ENCODE data around the gene GRWD1. TPM values are rescaled to one million over a fixed set of nuclear protein-coding genes. Genes with fewer than 3 reads are reported as not detected.

Gene GRWD1
- total and polyA plus RNA-seq, 2 of the 8 experiments (the other 6 are each of a cell fraction or from before 2014, with no cell fraction given), result 36.9 to 61.9 TPM

DNA sequence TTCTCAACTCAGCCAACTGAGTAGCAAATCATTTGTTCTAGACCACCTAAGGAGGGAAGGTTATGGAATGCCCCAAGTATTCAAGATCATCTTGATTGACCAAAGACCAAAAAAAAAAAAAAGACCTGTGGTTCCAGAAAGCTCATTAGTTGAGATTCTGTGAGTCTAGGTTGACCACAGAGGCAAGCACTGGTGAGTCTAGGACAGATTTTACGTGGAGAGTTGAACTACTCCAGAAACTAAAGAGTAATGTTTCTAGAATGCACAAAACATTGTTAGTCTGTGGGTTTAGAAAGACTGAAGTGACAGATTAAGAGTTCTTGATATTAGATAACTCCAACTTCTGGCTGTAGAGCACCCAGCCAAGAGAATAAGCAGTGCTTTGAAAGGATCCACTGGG, 19.4 kb downstream of the GRWD1 start:
- Histone ChIP-seq H2BK15ac (ENCODE audit: low read length) (no peak overlapping the region), H3K36me3 (ENCODE audit: control insufficient read depth in 2 of 4, insufficient read depth in 4 of 4, low read length in 3 of 4) (peaks cover 0 to 7% (median 0%) of the 10 kb centered on the region in 4 experiments; a peak in 2 of 8 replicates), H3K23ac (ENCODE audit: insufficient read length) (no peak overlapping the region), H3K14ac (ENCODE audit: insufficient read length) (no peak overlapping the region), H3K56ac (replicated peaks; ENCODE audit: insufficient read length, low read depth, low read length) (no peak overlapping the region), H3K9ac (replicated peaks in 1 of 4; ENCODE audit: extremely low read depth in 1 of 4, low read depth in 3 of 4, low read length in 3 of 4) (no peak overlapping the region), H3K79me2 (ENCODE audit: control insufficient read depth in 1 of 2, insufficient read depth in 2 of 2, low read length in 2 of 2) (peaks cover 0 to 5% of the 10 kb centered on the region in 2 experiments; a peak in 1 of 4 replicates), H3K18ac (ENCODE audit: extremely low read depth, low read length) (no peak overlapping the region), H2BK120ac (replicated peaks; ENCODE audit: low read depth, low read length) (no peak overlapping the region), H4K8ac (ENCODE audit: extremely low read depth, insufficient read depth, low read length) (no peak overlapping the region), H3K4me3 (ENCODE audit: extremely low read depth in 1 of 4, insufficient read depth in 2 of 4, low read depth in 3 of 4, low read length in 4 of 4) (no peak overlapping the region), H3K4ac (replicated peaks; ENCODE audit: insufficient read length, low read depth, low read length) (no peak overlapping the region), H2BK5ac (ENCODE audit: low read depth, low read length) (no peak overlapping the region), H2AK5ac (ENCODE audit: low read depth, low read length) (no peak overlapping the region), H3K27ac (ENCODE audit: low read depth, low read length) (no peak overlapping the region), H4K5ac (ENCODE audit: insufficient read length, low read depth, low read length) (no peak overlapping the region), H3K79me1 (ENCODE audit: low read depth, low read length) (no peaks in the 10 kb centered on the region), H2BK20ac (ENCODE audit: low read length) (no peak overlapping the region), H4K91ac (replicated peaks; ENCODE audit: insufficient read length, low read length) (no peak overlapping the region), H3K4me2 (ENCODE audit: insufficient read depth in 1 of 2, low read depth in 2 of 2, low read length in 2 of 2) (no peak overlapping the region), H2AFZ (ENCODE audit: low read length) (no peak overlapping the region), H4K20me1 (replicated peaks in 1 of 2; ENCODE audit: control insufficient read depth in 1 of 2, insufficient read depth in 2 of 2, low read length in 2 of 2) (peaks cover 0 to 2% of the 10 kb centered on the region in 2 experiments), H3K9me3 (ENCODE audit: insufficient read depth in 2 of 2, low read depth in 1 of 2, low read length in 1 of 2) (peaks cover 0 to 6% of the 10 kb centered on the region in 2 experiments; a peak in 1 of 4 replicates), H2BK12ac (ENCODE audit: low read depth, low read length) (no peak overlapping the region), H3K27me3 (replicated peaks in 1 of 4; ENCODE audit: control insufficient read depth in 3 of 4, extremely low read depth in 1 of 4, insufficient read depth in 3 of 4, low read length in 3 of 4) (no peaks in the 10 kb centered on the region), H3K23me2 (ENCODE audit: low read depth, low read length) (no peaks in the 10 kb centered on the region; the same call in 1 of the 2 replicates), H3K4me1 (replicated peaks in 1 of 4; ENCODE audit: control insufficient read depth in 3 of 4, insufficient read depth in 4 of 4, low read length in 3 of 4) (peaks cover 0 to 7% (median 1%) of the 10 kb centered on the region in 4 experiments; a peak in 3 of 7 replicates)
- 94% methylated on average over 1 of the region's 1 CpG; no CpG with 5 or more reads in 1 of the 2 experiments for WGBS, 2 experiments (ENCODE audit: extremely low coverage in 1 of 2, insufficient coverage in 1 of 2, insufficient read length in 1 of 2, insufficient replicate concordance in 2 of 2, low coverage in 1 of 2, low lambda C conversion rate in 2 of 2, missing lambda C conversion rate in 1 of 2)
- ChIA-PET POLR2A (ENCODE audit: partially characterized antibody) (interaction anchor here (1.3 kb wide), 1 partner anchor 10 kb away, joined by 5 read pairs; no protein-coding TSS in a partner anchor), CTCF (ENCODE audit: partially characterized antibody) (interaction anchor here (1.4 kb wide), 1 partner anchor 19 kb away, joined by 3 read pairs; the partner anchor contains the start of gene GRWD1)
- FAIRE-seq (no peak), DNase-seq (ENCODE audit: low read depth in 1 of 2, low spot score in 2 of 2) (no peak)
